ENCODE data around the gene TMEM63A. TPM values are rescaled to one million over a fixed set of nuclear protein-coding genes. Genes with fewer than 3 reads are reported as not detected.

Gene TMEM63A
- total RNA-seq, 1 experiment from 2014 or later, result 47.5 TPM

GRCh38 chr1:225887030-225887314 is 4.8 kb upstream of the TMEM63A start:
- DNase-seq, result no peak
- ATAC-seq, result no peak
- Histone ChIP-seq H4K20me1 (ENCODE audit: low read length) (no peaks in the 10 kb centered on the region), H3K9me2 (replicated peaks; ENCODE audit: low read length) (no peaks in the 10 kb centered on the region), H3K79me2 (ENCODE audit: low read length) (peaks cover 11% of the 10 kb centered on the region), H3K27ac (ENCODE audit: low read length) (peak overlapping the region; percentile 77; the same call in 1 of the 2 replicates), H3K9ac (ENCODE audit: low read length) (no peak overlapping the region), H3K4me3 (ENCODE audit: low read length) (no peak overlapping the region), H2AFZ (ENCODE audit: low read length) (no peak overlapping the region), H3F3A (ENCODE audit: low read length, unreplicated experiment) (no peaks in the 10 kb centered on the region), H3K4me1 (ENCODE audit: insufficient read depth, low read length) (peaks cover 61% of the 10 kb centered on the region), H3K27me3 (ENCODE audit: low read length) (no peaks in the 10 kb centered on the region), H3K9me3 (ENCODE audit: low read length) (no peaks in the 10 kb centered on the region), H3K4me2 (ENCODE audit: low read length) (peak overlapping the region; percentile 61), H3K36me3 (ENCODE audit: low read depth, low read length) (no peaks in the 10 kb centered on the region)
- ChIA-PET CTCF (no interaction called here), POLR2A (ENCODE audit: unreplicated experiment) (no interaction called here)
- BruUV-seq (replicated peaks), result no TSS peak
- intact Hi-C loops (cut with micrococcal nuclease), result no loop called here
- TF ChIP-seq CTCF (conservative IDR thresholded peaks at IDR 0.05; ENCODE audit: low read depth, low read length) (no peak), EZH2 (IDR thresholded peaks at IDR 0.05; ENCODE audit: low read length, unreplicated experiment) (no peak)

- CTCF ChIA-PET, result no interaction called here
- TF ChIP-seq CTCF (conservative IDR thresholded peaks at IDR 0.05; ENCODE audit: low read depth, low read length) (no peak), EZH2 (IDR thresholded peaks at IDR 0.05; ENCODE audit: low read length, unreplicated experiment) (no peak), EZH2phosphoT487 (IDR thresholded peaks at IDR 0.05; ENCODE audit: borderline replicate concordance, low read length) (no peak)
- ATAC-seq, result peak; percentile 35
- Histone ChIP-seq H3K4me3 (ENCODE audit: low read length) (no peak overlapping the region), H3K4me2 (ENCODE audit: low read length) (peak overlapping the region; percentile 61), H3K27me3 (ENCODE audit: low read length) (no peaks in the 10 kb centered on the region), H4K20me1 (ENCODE audit: low read length) (no peaks in the 10 kb centered on the region), H3K27ac (ENCODE audit: low read length) (peak overlapping the region; percentile 77), H2AFZ (ENCODE audit: low read length) (no peak overlapping the region), H3F3A (ENCODE audit: low read length, unreplicated experiment) (peaks cover under 1% of the 10 kb centered on the region), H3K9me3 (ENCODE audit: low read length) (no peaks in the 10 kb centered on the region), H3K9ac (ENCODE audit: low read length) (no peak overlapping the region), H3K9me2 (replicated peaks; ENCODE audit: low read length) (no peaks in the 10 kb centered on the region), H3K79me2 (ENCODE audit: low read length) (peaks cover 17% of the 10 kb centered on the region), H3K4me1 (ENCODE audit: insufficient read depth, low read length) (peaks cover 58% of the 10 kb centered on the region), H3K36me3 (ENCODE audit: low read depth, low read length) (no peaks in the 10 kb centered on the region)
- peak; percentile 94 for DNase-seq
- intact Hi-C loops (cut with micrococcal nuclease), result no loop called here
- no TSS peak for BruUV-seq (replicated peaks)
- POLR2A ChIA-PET (ENCODE audit: unreplicated experiment), result no interaction called here
These were observed 4.2 kb upstream of the TMEM63A start for GRCh38 chr1:225886159-225887029.

- Histone ChIP-seq H4K20me1 (ENCODE audit: low read length) (peaks cover 5% of the 10 kb centered on the region; the same call in 1 of the 2 replicates), H3F3A (ENCODE audit: low read length, unreplicated experiment) (peaks cover 4% of the 10 kb centered on the region), H3K79me2 (ENCODE audit: low read length) (peaks cover 27% of the 10 kb centered on the region), H3K27ac (ENCODE audit: low read length) (no peak overlapping the region), H2AFZ (ENCODE audit: low read length) (no peak overlapping the region), H3K36me3 (ENCODE audit: low read depth, low read length) (no peaks in the 10 kb centered on the region), H3K9me2 (replicated peaks; ENCODE audit: low read length) (no peaks in the 10 kb centered on the region), H3K4me1 (ENCODE audit: insufficient read depth, low read length) (peaks cover 58% of the 10 kb centered on the region), H3K27me3 (ENCODE audit: low read length) (no peaks in the 10 kb centered on the region), H3K4me2 (ENCODE audit: low read length) (no peak overlapping the region), H3K9ac (ENCODE audit: low read length) (no peak overlapping the region), H3K9me3 (ENCODE audit: low read length) (no peaks in the 10 kb centered on the region), H3K4me3 (ENCODE audit: low read length) (no peak overlapping the region)
- intact Hi-C loops (cut with micrococcal nuclease), result no loop called here
- POLR2A ChIA-PET (ENCODE audit: unreplicated experiment), result no interaction called here
- no peak for DNase-seq
- CTCF ChIA-PET, result no interaction called here
- TF ChIP-seq EZH2phosphoT487 (IDR thresholded peaks at IDR 0.05; ENCODE audit: borderline replicate concordance, low read length), result no peak
- no peak for TF ChIP-seq EZH2 (IDR thresholded peaks at IDR 0.05; ENCODE audit: low read length, unreplicated experiment)
- no peak for TF ChIP-seq CTCF (conservative IDR thresholded peaks at IDR 0.05; ENCODE audit: low read depth, low read length)
- BruUV-seq (replicated peaks), result no TSS peak
- ATAC-seq, result no peak
These were observed 3.2 kb upstream of the TMEM63A start for GRCh38 chr1:225885336-225885735.
